Stimulated activated effector memory CD8-positive, alpha-beta T cell treated with anti-CD3 and anti-CD28 coated beads, Interleukin-12 subunit alpha, Interleukin-12 subunit beta, amount 100 ng/mL, for 72 hours (primary cell): Measurements from ENCODE around the gene GRIK4.
"Not testable (repeated sequence)": the region's sequence is repeated elsewhere in the genome, so short reads cannot be mapped to it uniquely, and the experiment has no call there.

Experiments
- ATAC-seq: fragments of 150-1000 bp; cut with Tn5 transposase; 2 replicates; pipeline ENCODE4 v1.10.0; 2021
- DNase-seq, 2 donors: peaks; one replicate each; pipeline ENCODE4 v3.0.0; 2021 to 2022; ENCODE audit warnings: low spot score in 2 of 2
- H3K27ac Mint-ChIP-seq: one replicate; pipeline ENCODE4 v1.8.0; 2022; ENCODE audit warnings: mild to moderate bottlenecking, mixed read lengths
- H3K36me3 Mint-ChIP-seq: one replicate; pipeline ENCODE4 v1.8.0; 2022; ENCODE audit warnings: mild to moderate bottlenecking, mixed read lengths
- H3K4me1 Mint-ChIP-seq: one replicate; pipeline ENCODE4 v1.8.0; 2022; ENCODE audit warnings: mixed read lengths
- H3K4me3 Mint-ChIP-seq: one replicate; pipeline ENCODE4 v1.8.0; 2022; ENCODE audit warnings: mild to moderate bottlenecking, mixed read lengths
- H3K9me3 Mint-ChIP-seq: one replicate; pipeline ENCODE4 v1.8.0; 2022; ENCODE audit warnings: mixed read lengths

The GRIK4 gene

GRCh38 chr11:120565466-120566155, 54.1 kb downstream of the GRIK4 start:
- no peaks in the 10 kb centered on the region for H3K36me3 Mint-ChIP-seq
- H3K27ac Mint-ChIP-seq = no peak overlapping the region
- H3K4me1 Mint-ChIP-seq = no peaks in the 10 kb centered on the region
- no peak for DNase-seq
- H3K9me3 Mint-ChIP-seq = no peaks in the 10 kb centered on the region
- ATAC-seq = no peak
- no peak overlapping the region for H3K4me3 Mint-ChIP-seq

- H3K36me3 Mint-ChIP-seq = no peaks in the 10 kb centered on the region
- no peak overlapping the region for H3K4me3 Mint-ChIP-seq
- ATAC-seq = no peak
- H3K27ac Mint-ChIP-seq = no peak overlapping the region
- no peaks in the 10 kb centered on the region for H3K4me1 Mint-ChIP-seq
- DNase-seq = no peak
- no peaks in the 10 kb centered on the region for H3K9me3 Mint-ChIP-seq
Observed at GRCh38 chr11:120566176-120566575, 54.6 kb downstream of the GRIK4 start.

- H3K36me3 Mint-ChIP-seq = no peaks in the 10 kb centered on the region
- H3K4me1 Mint-ChIP-seq = no peaks in the 10 kb centered on the region
- no peak overlapping the region for H3K27ac Mint-ChIP-seq
- H3K4me3 Mint-ChIP-seq = no peak overlapping the region
- H3K9me3 Mint-ChIP-seq = no peaks in the 10 kb centered on the region
- no peak for DNase-seq
- no peak for ATAC-seq
Observed at GRCh38 chr11:120568572-120569307, 57.2 kb downstream of the GRIK4 start.

- Mint-ChIP-seq H3K9me3 (no peaks in the 10 kb centered on the region), H3K4me3 (no peak overlapping the region), H3K36me3 (no peaks in the 10 kb centered on the region), H3K4me1 (no peaks in the 10 kb centered on the region), H3K27ac (no peak overlapping the region)
- no peak for ATAC-seq
- no peak for DNase-seq
Observed at GRCh38 chr11:120569861-120570260, 58.3 kb downstream of the GRIK4 start.

GRCh38 chr11:120571476-120571875, 59.9 kb downstream of the GRIK4 start:
- ATAC-seq (no peak), DNase-seq (no peak)
- no peak overlapping the region for H3K4me3 Mint-ChIP-seq
- no peaks in the 10 kb centered on the region for H3K9me3 Mint-ChIP-seq
- no peaks in the 10 kb centered on the region for H3K4me1 Mint-ChIP-seq
- no peaks in the 10 kb centered on the region for H3K36me3 Mint-ChIP-seq
- no peak overlapping the region for H3K27ac Mint-ChIP-seq

GRCh38 chr11:120573756-120574354, 62.3 kb downstream of the GRIK4 start:
- Mint-ChIP-seq H3K4me3 (no peak overlapping the region), H3K27ac (no peak overlapping the region), H3K4me1 (no peaks in the 10 kb centered on the region), H3K9me3 (no peaks in the 10 kb centered on the region), H3K36me3 (no peaks in the 10 kb centered on the region)
- DNase-seq = no peak
- no peak for ATAC-seq

GRCh38 chr11:120574876-120575275, 63.3 kb downstream of the GRIK4 start:
- Mint-ChIP-seq H3K4me3 (no peak overlapping the region), H3K4me1 (no peaks in the 10 kb centered on the region), H3K36me3 (no peaks in the 10 kb centered on the region), H3K27ac (no peak overlapping the region), H3K9me3 (no peaks in the 10 kb centered on the region)
- ATAC-seq (no peak), DNase-seq (no peak)

- H3K27ac Mint-ChIP-seq = no peak overlapping the region
- H3K4me3 Mint-ChIP-seq = no peak overlapping the region
- no peaks in the 10 kb centered on the region for H3K36me3 Mint-ChIP-seq
- H3K4me1 Mint-ChIP-seq = no peaks in the 10 kb centered on the region
- ATAC-seq (no peak), DNase-seq (no peak)
- no peaks in the 10 kb centered on the region for H3K9me3 Mint-ChIP-seq
Observed at GRCh38 chr11:120575461-120575860, 63.9 kb downstream of the GRIK4 start.

- Mint-ChIP-seq H3K36me3 (no peaks in the 10 kb centered on the region), H3K4me3 (no peak overlapping the region), H3K27ac (no peak overlapping the region), H3K9me3 (no peaks in the 10 kb centered on the region), H3K4me1 (no peaks in the 10 kb centered on the region)
- no peak for DNase-seq
- no peak for ATAC-seq
Observed at GRCh38 chr11:120576606-120577005, 65.1 kb downstream of the GRIK4 start.

GRCh38 chr11:120577041-120577440, 65.5 kb downstream of the GRIK4 start:
- DNase-seq (no peak), ATAC-seq (no peak)
- no peaks in the 10 kb centered on the region for H3K9me3 Mint-ChIP-seq
- H3K4me1 Mint-ChIP-seq = no peaks in the 10 kb centered on the region
- no peak overlapping the region for H3K27ac Mint-ChIP-seq
- H3K36me3 Mint-ChIP-seq = no peaks in the 10 kb centered on the region
- no peak overlapping the region for H3K4me3 Mint-ChIP-seq

- no peak overlapping the region for H3K4me3 Mint-ChIP-seq
- no peak overlapping the region for H3K27ac Mint-ChIP-seq
- H3K9me3 Mint-ChIP-seq = no peaks in the 10 kb centered on the region
- DNase-seq = no peak
- no peaks in the 10 kb centered on the region for H3K36me3 Mint-ChIP-seq
- no peaks in the 10 kb centered on the region for H3K4me1 Mint-ChIP-seq
- no peak for ATAC-seq
Observed at GRCh38 chr11:120577624-120578363, 66.2 kb downstream of the GRIK4 start.

GRCh38 chr11:120578596-120579154, 67.1 kb downstream of the GRIK4 start:
- no peak for ATAC-seq
- H3K4me3 Mint-ChIP-seq = no peak overlapping the region
- DNase-seq = no peak
- no peaks in the 10 kb centered on the region for H3K36me3 Mint-ChIP-seq
- no peak overlapping the region for H3K27ac Mint-ChIP-seq
- no peaks in the 10 kb centered on the region for H3K9me3 Mint-ChIP-seq
- H3K4me1 Mint-ChIP-seq = no peaks in the 10 kb centered on the region

GRCh38 chr11:120579611-120580031, 68.1 kb downstream of the GRIK4 start:
- H3K27ac Mint-ChIP-seq = no peak overlapping the region
- H3K4me1 Mint-ChIP-seq = no peaks in the 10 kb centered on the region
- ATAC-seq (no peak), DNase-seq (no peak)
- H3K4me3 Mint-ChIP-seq = no peak overlapping the region
- H3K9me3 Mint-ChIP-seq = no peaks in the 10 kb centered on the region
- H3K36me3 Mint-ChIP-seq = no peaks in the 10 kb centered on the region

- Mint-ChIP-seq H3K36me3 (no peaks in the 10 kb centered on the region), H3K9me3 (no peaks in the 10 kb centered on the region), H3K4me3 (no peak overlapping the region), H3K4me1 (no peaks in the 10 kb centered on the region), H3K27ac (no peak overlapping the region)
- no peak for ATAC-seq
- DNase-seq = no peak
Observed at GRCh38 chr11:120581313-120581712, 69.8 kb downstream of the GRIK4 start.

- not testable (repeated sequence) for H3K27ac Mint-ChIP-seq, ATAC-seq, H3K4me1 Mint-ChIP-seq
Observed at GRCh38 chr11:120582535-120582934, 71.0 kb downstream of the GRIK4 start.

More at GRCh38 chr11:120582535-120582934, 71.0 kb downstream of the GRIK4 start:
- H3K9me3 Mint-ChIP-seq, H3K36me3 Mint-ChIP-seq, H3K4me3 Mint-ChIP-seq, DNase-seq: not testable (repeated sequence)
